HFF-Myc (cell line): ENCODE measurements around the gene CRADD.

Experiments
- DNase-seq: peaks from one replicate; pipeline ENCODE4 v3.0.0-alpha.2; 2011; ENCODE audit warnings: low read depth; ENCODE audit errors: extremely low read depth
- H3K4me3 ChIP-seq: replicated peaks from 2 replicates; pipeline ENCODE4 v1.5.1; 2011; ENCODE audit warnings: low read depth, mild to moderate bottlenecking, control low read depth, low read length
- CTCF ChIP-seq: IDR thresholded peaks from 2 replicates; pipeline ENCODE4 v1.5.1; 2012; ENCODE audit warnings: mild to moderate bottlenecking, low read depth, low read length, control low read depth; ENCODE audit errors: missing control alignments

Gene CRADD

GRCh38 chr12:93937812-93938211, 260.6 kb downstream of the CRADD start:
- no peak for DNase-seq
- H3K4me3 ChIP-seq, result no peak overlapping the region
- TF ChIP-seq CTCF, result no peak

- H3K4me3 ChIP-seq, result no peak overlapping the region
- no peak for TF ChIP-seq CTCF
- DNase-seq, result no peak
These were observed 261.1 kb downstream of the CRADD start for GRCh38 chr12:93938317-93938716.

- no peak for DNase-seq
- H3K4me3 ChIP-seq, result no peak overlapping the region
- TF ChIP-seq CTCF, result no peak
These were observed 261.8 kb downstream of the CRADD start for GRCh38 chr12:93938931-93939330.

- no peak overlapping the region for H3K4me3 ChIP-seq
- no peak for DNase-seq
- no peak for TF ChIP-seq CTCF
These were observed 262.6 kb downstream of the CRADD start for GRCh38 chr12:93939641-93940325.

- no peak overlapping the region for H3K4me3 ChIP-seq
- DNase-seq, result no peak
These were observed 266.6 kb downstream of the CRADD start for GRCh38 chr12:93943780-93944179.

GRCh38 chr12:93944201-93944600, 267.0 kb downstream of the CRADD start:
- H3K4me3 ChIP-seq, result no peak overlapping the region
- no peak for DNase-seq
- no peak for TF ChIP-seq CTCF

More at GRCh38 chr12:93943780-93944179, 266.6 kb downstream of the CRADD start:
- no peak for TF ChIP-seq CTCF
